WERI-Rb-1 (cell line): Measurements from ENCODE around the gene FBLN5.

Source experiments
- DNase-seq: peaks from one replicate; pipeline ENCODE4 v3.0.0-alpha.2; 2020
- H3K27ac ChIP-seq: fragments of 250-450 bp; sonication (Bioruptor Pico); 2 replicates; pipeline ENCODE4 v1.5.1; 2020; ENCODE audit warnings: mild to moderate bottlenecking, moderate library complexity
- H3K27me3 ChIP-seq: fragments of 250-450 bp; sonication (Bioruptor Pico); 2 replicates; pipeline ENCODE4 v1.5.1; 2021; ENCODE audit warnings: mild to moderate bottlenecking, low read depth, moderate library complexity; ENCODE audit not compliant: insufficient read depth, severe bottlenecking
- H3K36me3 ChIP-seq: fragments of 250-450 bp; sonication (Bioruptor Pico); 2 replicates; pipeline ENCODE4 v1.5.1; 2020; ENCODE audit warnings: mild to moderate bottlenecking, moderate library complexity
- H3K4me3 ChIP-seq: 2 replicates; pipeline ENCODE4 v1.5.1; 2011; ENCODE audit warnings: low read depth, mild to moderate bottlenecking, control low read depth, low read length
- H3K9me3 ChIP-seq: fragments of 250-450 bp; sonication (Bioruptor Pico); 2 replicates; pipeline ENCODE4 v1.5.1; 2021; ENCODE audit warnings: mild to moderate bottlenecking, moderate library complexity; ENCODE audit not compliant: severe bottlenecking
- TF ChIP-seq, protein P1 (sequence below): IDR thresholded peaks from 2 replicates; pipeline ENCODE4 v1.5.1; 2011; ENCODE audit warnings: low read depth, mild to moderate bottlenecking, control low read depth, inconsistent platforms, low read length

FBLN5 gene

DNA sequence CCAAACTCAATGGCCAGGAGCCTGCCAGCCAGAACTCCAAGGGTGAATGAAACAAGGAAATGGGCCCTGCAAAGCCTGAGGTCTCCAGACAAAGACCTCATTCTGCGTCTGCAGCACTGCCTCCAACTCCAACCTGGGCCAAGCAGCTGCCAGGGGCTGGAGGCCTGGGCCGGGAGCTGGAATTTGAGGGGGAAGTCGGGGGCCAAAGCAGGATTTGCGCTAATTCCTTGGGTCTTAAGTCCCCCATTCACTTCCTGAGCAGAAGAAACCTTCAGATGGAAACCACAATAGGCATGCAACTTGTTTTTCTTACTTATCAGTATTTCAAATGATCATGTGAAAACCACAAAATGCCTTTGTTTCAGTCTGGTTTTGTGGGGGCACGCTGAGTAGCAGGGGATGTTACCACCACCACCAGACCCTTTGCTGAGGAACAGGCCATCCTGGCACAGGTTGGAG, 57.2 kb downstream of the FBLN5 start:
- H3K27ac ChIP-seq = peak overlapping the region; percentile 20; the same call in 1 of the 2 replicates
- no peak overlapping the region for H3K4me3 ChIP-seq
- no peaks in the 10 kb centered on the region for H3K36me3 ChIP-seq
- H3K9me3 ChIP-seq = no peaks in the 10 kb centered on the region
- DNase-seq = peak; percentile 25
- no peaks in the 10 kb centered on the region for H3K27me3 ChIP-seq
- TF ChIP-seq, protein P1, sequence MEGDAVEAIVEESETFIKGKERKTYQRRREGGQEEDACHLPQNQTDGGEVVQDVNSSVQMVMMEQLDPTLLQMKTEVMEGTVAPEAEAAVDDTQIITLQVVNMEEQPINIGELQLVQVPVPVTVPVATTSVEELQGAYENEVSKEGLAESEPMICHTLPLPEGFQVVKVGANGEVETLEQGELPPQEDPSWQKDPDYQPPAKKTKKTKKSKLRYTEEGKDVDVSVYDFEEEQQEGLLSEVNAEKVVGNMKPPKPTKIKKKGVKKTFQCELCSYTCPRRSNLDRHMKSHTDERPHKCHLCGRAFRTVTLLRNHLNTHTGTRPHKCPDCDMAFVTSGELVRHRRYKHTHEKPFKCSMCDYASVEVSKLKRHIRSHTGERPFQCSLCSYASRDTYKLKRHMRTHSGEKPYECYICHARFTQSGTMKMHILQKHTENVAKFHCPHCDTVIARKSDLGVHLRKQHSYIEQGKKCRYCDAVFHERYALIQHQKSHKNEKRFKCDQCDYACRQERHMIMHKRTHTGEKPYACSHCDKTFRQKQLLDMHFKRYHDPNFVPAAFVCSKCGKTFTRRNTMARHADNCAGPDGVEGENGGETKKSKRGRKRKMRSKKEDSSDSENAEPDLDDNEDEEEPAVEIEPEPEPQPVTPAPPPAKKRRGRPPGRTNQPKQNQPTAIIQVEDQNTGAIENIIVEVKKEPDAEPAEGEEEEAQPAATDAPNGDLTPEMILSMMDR = no peak

DNA sequence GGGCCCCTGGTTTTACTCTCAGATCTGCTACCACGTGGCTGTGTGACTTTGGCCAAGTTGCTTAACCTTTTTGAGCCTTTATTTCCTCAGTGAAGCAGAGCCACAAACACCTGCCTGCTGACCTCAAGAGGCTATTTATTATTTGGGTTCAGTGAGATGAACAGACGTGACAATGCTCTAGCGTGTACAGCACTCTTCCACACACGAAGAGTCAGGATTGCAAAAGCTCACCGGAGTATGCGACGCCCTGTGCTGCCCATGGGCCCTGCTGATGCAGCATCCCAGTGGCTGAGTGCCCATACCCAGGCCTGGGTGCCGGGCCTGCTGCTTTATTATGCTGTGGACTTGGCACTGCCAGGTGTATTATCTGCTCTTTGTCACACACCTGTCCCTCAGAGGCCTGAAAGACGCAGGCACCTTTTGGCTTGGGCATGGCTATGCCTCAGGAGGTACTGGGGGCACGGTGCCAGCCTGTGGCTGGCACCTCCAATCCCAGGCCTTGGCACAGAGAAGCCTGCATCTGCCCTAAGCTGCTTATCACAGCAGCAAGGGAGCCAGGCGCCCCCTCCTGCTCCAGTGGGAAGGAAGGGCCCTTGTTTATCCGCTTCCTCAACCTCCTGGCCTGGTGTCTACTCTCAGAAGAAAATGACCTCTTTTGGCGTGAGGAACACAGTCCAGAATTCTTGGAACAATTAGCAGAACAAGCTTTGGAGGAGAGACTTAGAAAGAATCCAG, 57.9 kb downstream of the FBLN5 start:
- H3K9me3 ChIP-seq = no peaks in the 10 kb centered on the region
- H3K27me3 ChIP-seq = no peaks in the 10 kb centered on the region
- TF ChIP-seq, protein P1 = peak; percentile 16; the same call in 1 of the 2 replicates
- DNase-seq = peak; percentile 21
- peak overlapping the region; percentile 47 for H3K27ac ChIP-seq
- H3K36me3 ChIP-seq = no peaks in the 10 kb centered on the region
- H3K4me3 ChIP-seq = no peak overlapping the region

- peak; percentile 57 for DNase-seq
- TF ChIP-seq, protein P1 = no peak
- peak overlapping the region; percentile 47 for H3K27ac ChIP-seq
- H3K9me3 ChIP-seq = no peaks in the 10 kb centered on the region
- no peaks in the 10 kb centered on the region for H3K27me3 ChIP-seq
- H3K4me3 ChIP-seq = no peak overlapping the region
- H3K36me3 ChIP-seq = no peaks in the 10 kb centered on the region
Measured at GRCh38 chr14:91888641-91889476, 58.6 kb downstream of the FBLN5 start.

DNA sequence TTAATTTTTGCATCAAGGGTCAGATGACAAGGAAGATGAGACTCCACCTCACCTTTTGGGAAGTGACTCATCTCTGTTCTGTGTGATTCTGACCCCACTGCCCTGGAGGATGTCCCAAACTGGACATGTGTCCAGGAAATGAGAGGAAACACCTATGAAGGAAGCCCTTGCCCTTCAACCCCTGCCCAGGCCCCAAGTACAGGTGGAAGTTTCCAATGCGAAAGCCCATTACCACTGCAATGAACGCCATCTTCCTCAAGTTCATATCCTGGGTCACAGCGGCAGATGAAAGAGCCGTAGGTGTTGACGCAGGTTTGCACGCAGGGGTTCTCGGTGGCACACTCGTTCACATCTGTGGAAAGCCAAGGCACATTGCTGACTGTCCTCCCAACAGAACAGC, 60.5 kb downstream of the FBLN5 start:
- H3K4me3 ChIP-seq = no peak overlapping the region
- H3K27me3 ChIP-seq = no peaks in the 10 kb centered on the region
- TF ChIP-seq, protein P1 = no peak
- no peaks in the 10 kb centered on the region for H3K36me3 ChIP-seq
- H3K27ac ChIP-seq = no peak overlapping the region
- no peaks in the 10 kb centered on the region for H3K9me3 ChIP-seq
- DNase-seq = no peak

DNA sequence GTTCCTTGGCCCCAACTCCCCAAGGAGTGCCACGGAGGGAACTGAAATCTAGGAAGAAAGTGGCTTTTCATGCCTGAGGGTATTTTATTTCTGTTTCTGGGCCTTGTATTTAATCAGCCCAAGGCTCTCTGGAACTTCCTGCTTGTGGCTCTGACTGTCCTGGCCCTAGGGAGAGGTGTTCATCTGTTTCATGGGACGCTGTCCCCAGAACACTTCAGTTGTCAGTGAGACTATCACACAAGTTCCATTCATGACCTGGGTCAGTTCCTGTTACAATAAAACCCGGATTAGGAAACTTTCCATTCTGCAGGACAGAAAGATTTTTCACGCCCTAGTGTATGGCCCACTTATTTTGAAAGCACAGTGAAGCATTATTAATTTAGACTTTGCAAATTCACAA, 61.7 kb downstream of the FBLN5 start:
- Histone ChIP-seq H3K36me3 (no peaks in the 10 kb centered on the region), H3K27me3 (no peaks in the 10 kb centered on the region)

More for the DNA sequence above, 61.7 kb downstream of the FBLN5 start:
- TF ChIP-seq, protein P1 = no peak
- DNase-seq = no peak
- Histone ChIP-seq H3K27ac (no peak overlapping the region), H3K4me3 (no peak overlapping the region), H3K9me3 (no peaks in the 10 kb centered on the region)
